Activated CD4-positive, alpha-beta T cell treated with anti-CD3 and anti-CD28 coated beads, Interleukin-2, Interleukin-4, amounts not matched to agents 100 ng/mL and 50 ng/mL, durations not matched to agents 16 hours and 8 hours (primary cell): ENCODE data around the gene MAGI3.

Experiments used
- DNase-seq: peaks from one replicate; pipeline ENCODE4 v3.0.0-alpha.2; 2020; ENCODE audit warnings: low spot score

MAGI3 gene

DNA sequence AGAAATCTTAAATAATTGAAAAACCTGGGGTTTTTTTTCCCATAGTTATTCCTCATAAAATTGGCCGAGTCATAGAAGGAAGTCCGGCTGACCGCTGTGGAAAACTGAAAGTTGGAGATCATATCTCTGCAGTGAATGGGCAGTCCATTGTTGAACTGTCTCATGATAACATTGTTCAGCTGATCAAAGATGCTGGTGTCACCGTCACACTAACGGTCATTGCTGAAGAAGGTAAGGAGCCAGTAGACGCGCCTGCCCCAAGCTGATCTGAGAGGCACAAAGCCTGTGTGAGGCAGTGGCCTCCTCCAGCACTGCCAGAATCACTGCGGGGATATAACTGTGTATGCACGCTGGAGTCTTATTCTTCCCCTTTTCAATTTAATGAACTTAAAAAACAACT is 268.7 kb downstream of the MAGI3 start:
- DNase-seq = no peak

DNA sequence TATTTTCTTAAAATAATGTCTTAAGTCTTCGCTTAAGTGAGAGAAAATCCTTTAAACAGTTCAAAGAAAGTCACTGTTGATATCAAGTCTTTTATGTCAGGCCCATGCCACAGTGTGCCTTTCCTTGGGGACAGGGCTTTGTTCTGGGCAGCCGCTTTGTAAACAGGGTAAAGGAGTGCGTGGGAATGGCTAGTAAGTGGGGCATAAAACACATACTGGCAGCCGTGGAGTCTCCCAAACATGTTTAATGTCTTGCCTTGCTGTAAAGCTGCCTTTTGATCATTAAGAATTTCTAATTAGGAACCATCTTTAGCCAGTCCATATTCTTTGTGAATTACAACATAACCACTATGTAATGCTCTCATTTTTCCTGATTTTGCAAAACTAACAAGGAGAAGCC is 269.2 kb downstream of the MAGI3 start:
- DNase-seq = no peak

DNA sequence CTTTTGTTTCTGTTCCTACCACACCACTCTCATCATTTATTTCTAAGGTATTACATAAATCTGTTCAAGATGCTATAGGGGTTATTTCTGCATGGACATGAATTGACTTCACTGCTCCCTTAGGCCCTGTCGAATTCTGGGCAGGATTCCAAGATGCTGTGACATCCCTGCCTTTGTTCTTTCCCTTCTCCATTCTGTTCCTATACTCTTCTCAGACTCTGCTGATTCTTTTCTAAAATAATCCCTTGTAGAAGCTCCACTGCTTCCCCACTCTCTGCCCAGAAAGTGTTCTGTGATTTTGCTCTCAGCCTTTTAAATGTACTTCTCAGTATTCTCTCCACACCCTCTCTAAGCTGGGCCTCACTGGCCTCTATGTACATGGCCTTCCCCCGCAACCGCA is 269.8 kb downstream of the MAGI3 start:
- DNase-seq = no peak

DNA sequence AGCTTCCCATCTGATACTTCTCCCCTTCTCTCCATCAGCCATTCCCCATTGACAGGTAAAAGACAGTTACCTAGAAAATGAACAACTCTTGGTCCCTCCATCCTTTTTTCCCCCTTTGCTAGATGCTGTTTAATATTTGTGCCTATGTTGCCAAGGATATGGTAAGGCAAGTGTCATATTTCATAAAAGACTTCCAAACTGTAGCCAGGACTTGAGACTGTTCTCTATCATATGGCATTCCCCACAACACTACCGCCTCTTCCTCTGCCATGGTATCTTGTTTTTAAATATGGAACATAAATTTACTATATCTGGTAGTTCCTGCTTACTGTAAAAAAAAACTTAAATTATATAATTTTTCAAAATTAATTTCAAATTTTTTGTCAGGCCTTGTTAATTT is 271.8 kb downstream of the MAGI3 start:
- DNase-seq = no peak

DNA sequence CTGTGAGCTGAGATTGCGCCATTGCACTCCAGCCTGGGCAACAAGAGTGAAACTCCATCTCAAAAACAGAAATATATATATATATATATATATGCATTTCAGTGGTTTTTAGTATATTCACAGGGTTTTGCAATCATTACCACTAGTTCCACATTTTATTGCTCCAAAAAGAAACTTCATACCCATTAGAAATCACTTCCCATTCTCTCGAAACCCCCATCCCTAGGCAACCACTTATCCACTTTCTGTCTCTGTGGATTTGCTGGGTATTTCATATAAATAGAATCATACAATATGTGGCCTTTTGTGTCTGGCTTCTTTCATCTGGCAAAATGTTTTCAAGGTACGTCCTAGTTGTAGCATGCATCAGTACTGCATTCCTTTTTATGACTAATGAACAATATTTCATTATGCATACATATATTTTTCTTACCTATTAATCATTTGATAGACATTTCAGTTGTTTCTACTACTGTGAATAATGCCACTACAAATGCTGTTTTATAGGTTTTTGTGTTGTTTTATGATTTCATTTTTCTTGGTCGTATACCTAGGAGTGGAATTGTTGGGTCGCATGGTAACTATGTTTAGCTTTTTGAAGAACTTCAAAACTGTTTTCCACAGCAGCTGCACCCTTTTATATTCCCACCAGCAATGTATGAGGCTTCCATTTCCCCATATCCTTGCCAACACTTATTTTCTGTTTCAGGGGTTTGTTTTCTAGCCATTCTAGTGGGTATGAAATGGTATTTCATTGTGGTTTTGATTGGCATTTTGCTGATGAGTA is 273.0 kb downstream of the MAGI3 start:
- no peak for DNase-seq

DNA sequence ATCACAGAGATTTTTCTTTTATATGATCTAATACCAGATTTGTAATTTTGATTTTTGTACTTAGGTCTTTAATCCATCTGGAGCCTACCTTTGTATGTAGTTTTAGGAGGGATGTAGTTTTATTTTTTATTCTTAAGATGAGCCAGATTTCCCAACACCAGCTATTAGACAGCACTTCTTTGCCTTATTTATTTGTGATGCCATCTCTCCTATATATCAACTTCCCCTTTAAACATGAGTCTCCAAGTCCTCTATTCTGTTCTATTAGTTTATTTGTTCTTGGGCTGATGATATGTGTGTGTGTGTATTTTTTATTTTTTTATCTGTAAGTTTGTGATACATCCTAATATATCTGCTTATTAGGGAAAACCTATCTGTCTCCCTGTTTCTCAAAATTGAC is 274.8 kb downstream of the MAGI3 start:
- no peak for DNase-seq

DNA sequence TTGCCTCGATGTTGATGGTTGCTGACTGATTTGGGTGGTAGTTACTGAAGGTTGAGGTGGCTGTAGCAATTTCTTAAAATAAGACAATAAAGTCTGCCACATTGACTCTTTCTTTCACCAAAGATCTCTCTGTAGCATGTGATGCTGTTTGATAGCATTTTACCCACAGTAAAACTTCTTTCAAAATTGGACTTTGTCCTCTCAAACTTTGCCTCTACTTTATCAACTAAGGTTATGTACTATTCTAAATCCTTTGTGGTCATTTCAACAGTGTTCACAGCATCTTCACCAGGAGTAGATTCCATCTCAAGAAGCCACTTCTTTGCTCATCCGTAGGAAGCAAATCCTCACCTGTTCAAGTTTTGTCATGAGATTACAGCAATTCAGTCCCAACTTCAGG is 275.8 kb downstream of the MAGI3 start:
- DNase-seq = no peak

DNA sequence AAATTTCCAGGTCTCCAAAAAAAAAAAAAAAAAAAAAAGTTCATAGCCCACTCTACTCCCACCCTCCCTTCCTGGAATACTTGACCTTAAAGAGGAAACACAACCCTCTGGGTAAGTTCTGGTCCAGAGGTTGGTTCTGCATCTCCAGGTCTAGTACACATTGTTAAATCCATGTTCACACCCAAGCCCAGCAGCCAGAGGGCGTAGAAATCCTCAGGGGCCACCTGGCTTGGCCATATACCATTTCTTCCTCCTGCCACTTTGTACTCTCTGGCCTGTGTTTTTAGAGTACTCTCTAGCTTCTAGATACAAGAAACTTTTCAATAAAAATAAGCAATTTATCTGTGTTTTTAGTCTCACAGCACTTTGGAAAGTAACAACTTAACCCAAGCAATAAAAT is 279.7 kb downstream of the MAGI3 start:
- no peak for DNase-seq

DNA sequence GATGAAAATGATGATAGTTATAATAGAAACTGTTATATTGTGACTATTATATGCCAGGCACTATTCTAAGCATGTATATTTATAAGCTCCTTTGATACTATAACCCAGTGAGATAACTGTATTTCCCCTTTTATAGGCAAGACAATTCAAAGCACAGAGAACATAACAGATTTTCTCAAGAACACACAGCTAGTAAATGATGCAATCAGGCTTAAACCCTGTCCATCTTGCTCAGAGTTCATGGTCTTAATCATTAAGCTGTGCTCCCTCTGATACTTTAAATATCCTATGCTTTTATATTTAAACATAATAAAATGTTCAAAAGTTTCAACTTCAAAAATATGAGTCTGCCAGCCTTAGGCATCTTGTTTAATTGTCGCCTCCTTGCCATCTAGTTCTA is 280.3 kb downstream of the MAGI3 start:
- DNase-seq = no peak

DNA sequence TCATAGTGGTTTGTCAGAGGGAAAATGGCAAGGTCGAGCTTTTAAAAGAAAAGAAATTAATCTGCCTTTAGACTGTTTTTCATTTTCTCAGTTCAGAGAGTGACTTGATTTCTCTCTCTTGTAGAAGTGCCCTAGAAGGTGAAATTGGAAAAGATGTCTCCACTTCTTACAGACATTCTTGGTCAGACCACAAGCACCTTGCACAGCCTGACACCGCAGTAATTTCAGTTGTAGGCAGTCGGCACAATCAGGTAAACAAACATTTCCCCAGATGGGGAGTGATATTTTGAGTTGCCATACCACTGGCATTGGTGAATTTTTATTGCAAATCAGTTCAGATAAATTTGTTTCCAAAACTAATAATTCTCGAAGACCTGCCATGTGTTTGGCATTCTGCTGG is 282.2 kb downstream of the MAGI3 start:
- DNase-seq = no peak

DNA sequence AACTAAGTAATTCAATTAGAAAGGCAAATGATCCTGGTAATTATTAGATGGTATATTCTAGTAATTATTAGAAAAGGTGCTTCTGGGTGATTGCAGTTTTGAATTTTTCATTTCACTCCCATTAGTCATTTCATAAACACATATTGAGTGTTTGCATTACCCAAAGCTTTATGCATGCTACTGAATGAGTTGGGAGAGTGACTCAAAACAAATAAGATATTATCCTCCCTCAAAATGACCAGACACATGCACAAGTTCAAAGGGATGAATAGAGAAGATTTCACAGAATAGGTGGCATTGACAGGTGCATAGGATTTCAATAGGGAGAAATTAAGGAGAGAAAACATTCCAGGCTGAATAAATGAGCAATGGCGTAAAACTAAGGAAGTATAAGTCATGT is 284.3 kb downstream of the MAGI3 start:
- peak; percentile 36 for DNase-seq

DNA sequence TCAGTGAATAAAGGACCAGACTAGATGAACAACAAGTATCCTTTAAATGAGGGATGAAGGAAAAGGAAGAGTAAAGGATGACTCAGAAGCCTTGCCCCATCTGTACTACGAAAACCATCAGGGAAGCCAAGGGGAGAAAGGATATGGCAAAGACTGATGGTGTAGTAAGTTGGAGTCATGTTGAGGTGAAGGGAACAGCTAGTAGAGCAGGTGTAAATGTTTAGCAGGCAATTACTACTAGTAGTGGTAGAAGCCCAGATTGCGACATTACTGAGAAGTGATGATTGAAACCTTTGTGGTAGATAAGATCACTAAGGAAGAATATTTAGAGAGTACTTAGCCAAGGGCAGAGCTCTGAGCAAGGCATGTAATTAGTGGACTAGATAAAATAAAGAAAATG is 285.0 kb downstream of the MAGI3 start:
- DNase-seq = peak; percentile 42

DNA sequence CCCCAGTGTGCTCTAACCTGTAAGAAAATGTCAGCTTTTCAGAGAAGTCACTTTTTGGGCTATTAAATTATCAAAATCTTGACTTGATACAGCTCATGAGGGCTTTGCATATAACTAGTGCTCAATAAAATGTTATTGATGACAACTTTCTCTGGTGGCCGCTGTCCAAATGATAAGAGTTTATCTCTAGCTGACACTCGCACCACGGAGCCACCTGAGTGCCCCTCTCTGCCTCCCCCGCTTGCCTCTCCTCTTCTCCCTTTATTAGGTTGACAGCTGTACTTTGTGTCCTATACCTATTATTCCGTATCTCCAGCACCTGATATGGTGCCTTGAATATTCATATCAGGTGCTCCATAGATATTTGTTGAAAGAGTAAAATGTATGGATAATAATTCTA is 286.2 kb downstream of the MAGI3 start:
- DNase-seq = no peak

DNA sequence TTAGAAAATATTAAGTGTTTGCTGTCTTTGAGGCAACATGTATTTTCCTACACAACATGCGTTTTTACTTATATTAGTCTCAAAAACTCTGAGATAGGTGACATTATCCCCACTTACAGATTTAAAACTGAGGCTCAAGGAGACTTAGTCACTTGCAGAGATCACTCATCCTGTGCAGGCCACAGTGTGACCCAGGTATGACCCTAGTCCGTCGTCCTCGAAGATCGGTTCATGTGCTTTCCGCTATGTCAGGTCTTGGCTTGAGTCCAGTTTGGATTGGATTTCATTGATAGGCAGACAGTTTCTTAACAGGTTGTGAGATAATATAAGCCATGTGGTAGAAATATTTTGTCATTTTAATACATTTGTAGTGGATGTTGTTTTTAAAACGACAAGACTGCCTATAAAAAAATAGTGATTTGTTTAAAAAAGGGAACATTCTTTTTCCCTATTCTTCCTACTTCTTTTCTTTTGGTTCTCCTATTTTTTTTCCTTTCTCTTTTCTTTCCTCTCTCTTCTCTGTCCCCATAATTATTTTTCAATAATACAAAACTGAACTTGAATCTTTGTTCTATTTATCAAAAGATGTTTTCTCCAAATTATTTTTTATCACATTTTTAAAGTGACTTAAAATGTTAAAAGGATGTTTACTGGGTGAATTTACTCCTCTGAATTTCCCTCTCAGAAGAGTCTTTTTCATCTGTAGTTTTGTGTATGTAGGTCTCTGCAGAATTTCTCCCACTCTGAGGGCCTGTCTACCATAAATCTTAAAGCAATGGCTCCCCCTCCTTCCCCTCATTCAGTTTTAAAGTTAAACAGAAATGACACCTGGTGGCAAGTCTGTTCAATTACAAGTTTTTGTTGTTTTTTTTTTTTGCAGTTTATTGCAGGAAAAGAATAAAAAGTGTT is 287.2 kb downstream of the MAGI3 start:
- peak; percentile 25 for DNase-seq

DNA sequence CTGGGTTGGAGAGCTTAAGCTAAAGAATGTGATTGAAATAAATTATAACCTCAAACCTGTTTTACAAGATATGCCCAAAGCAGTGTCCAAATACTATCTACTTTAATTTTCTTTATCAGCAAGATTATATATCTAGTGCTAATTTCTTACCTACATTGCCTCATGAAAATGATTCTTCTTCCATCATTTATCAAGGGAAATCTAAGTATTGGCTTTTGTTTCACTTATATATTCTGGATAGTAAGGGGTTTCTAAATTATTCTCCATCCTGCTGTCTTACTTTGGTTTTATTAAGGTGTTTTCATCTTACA is 287.8 kb downstream of the MAGI3 start:
- DNase-seq = no peak

DNA sequence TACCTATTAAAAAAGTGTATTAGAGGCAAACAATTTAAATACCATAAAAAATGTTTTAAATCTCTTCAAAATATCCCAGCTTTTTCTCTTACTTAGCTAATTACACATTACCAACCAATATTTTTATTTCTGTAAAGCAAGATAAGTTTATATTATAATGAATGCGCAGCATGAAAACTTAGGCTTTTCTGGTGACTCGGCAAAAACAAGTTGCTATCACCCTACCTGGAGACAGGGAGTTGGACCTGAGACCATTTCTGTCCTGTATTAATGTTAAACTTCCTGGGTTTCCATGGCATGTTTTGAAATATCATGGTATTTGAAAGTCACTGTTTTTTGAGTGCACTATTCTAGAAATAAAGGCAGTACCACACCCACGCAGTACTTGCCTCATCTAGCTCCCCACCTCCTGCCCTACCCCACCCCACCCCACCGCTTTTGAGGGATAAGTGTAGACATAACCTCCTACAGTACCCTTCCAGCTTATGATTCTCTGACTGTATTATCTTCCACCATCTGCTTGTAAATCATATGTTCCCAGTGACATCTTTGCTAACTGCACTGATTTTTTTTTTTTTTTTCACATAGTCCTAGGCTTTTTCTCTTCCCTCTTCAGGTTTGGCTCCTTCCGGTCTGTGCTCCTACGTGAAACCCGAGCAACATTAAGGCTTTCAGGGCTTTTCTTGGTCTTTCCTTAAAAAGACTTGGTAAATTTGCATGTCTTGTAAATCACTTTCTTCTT is 291.5 kb downstream of the MAGI3 start:
- no peak for DNase-seq

DNA sequence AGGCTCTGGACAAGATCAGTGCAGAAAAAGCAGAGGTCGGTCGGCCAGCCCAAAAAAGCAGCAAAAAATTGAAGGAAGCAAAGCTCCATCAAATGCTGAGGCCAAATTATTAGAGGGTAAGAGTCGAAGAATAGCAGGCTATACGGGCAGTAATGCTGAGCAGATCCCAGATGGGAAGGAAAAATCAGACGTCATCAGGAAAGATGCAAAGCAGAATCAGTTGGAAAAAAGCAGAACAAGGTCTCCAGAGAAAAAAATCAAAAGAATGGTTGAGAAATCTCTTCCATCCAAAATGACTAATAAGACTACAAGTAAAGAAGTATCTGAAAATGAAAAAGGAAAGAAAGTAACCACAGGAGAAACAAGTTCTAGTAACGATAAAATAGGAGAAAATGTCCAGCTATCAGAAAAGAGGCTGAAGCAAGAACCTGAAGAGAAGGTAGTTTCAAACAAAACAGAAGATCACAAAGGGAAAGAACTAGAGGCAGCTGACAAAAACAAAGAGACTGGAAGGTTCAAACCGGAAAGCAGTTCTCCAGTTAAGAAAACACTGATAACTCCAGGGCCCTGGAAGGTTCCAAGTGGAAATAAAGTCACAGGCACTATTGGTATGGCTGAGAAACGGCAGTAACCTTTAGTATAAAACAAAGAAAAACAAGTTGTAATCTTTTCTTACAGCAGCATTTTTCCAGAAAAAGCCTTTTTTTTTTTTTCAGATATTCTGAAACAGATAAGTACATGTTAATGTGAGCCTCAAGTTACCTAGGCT is 293.3 kb downstream of the MAGI3 start:
- DNase-seq = no peak

DNA sequence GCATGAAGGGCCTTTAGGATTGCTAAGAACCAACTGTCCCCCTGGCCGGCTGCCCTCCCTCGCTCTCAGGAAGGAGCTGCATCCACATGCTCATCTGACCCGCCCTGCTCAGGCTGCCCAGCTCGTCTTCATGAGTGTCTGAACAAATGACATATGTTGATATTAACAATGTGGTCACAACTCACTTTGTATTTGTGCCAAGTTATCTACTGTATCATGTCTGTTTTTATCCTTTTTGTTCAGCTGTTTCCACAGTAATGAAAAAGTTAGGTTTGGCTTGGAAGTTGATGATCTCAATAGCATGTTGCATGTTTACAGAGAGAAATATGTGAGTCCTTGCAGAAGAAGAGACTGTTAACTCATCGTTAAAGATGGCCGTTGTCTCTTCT is 293.8 kb downstream of the MAGI3 start:
- no peak for DNase-seq

DNA sequence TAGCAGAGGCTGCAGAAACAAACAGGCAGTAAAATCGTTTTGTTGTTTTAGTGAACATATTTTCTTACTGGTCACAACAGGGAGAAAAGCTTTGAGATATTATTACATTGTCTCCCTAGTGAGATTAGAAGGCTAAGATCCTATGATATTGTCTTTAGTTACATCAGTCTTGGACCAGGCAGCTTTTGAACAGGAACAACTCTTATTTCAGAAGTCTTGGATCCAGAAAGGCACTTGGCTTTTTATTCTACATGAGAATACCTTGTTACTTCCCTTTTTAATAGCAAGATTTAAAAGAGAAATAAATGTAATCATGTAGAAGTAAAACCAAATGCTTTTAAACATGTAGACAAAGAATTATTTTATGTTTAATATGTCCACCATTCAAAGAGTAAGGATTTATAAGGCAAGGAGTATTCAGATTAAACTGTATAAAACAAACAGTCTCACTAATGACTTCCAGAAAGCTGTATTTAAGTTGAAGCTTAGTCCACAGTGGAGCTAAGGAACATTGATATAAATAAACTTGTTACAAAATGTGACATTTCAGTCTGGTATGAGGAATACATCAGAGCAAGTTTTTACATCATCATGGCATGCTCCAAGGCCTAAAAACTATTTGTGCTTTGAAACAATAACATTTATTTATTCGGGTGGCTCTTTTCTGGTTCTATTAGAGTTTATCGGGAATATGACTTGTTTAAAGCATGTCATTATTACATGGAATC is 296.7 kb downstream of the MAGI3 start:
- no peak for DNase-seq

DNA sequence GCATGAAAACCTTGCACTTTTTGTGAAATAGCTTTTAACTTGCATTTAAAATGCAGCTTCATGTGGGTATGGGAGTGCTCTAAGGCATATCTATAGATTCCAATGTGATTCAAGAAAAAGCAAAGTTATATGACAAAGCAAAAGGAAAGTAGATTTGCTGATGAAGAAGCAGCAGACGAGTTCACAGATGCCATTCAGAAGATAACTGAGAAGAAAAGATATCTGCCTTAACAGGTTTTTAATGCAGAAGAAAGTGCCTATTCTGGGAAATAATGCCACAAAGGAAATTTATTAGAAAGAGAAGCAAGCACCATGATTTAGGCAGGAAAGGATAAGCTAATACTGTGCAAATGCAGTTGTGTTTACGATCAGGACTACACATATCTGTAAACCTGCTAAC is 300.9 kb downstream of the MAGI3 start:
- no peak for DNase-seq

DNA sequence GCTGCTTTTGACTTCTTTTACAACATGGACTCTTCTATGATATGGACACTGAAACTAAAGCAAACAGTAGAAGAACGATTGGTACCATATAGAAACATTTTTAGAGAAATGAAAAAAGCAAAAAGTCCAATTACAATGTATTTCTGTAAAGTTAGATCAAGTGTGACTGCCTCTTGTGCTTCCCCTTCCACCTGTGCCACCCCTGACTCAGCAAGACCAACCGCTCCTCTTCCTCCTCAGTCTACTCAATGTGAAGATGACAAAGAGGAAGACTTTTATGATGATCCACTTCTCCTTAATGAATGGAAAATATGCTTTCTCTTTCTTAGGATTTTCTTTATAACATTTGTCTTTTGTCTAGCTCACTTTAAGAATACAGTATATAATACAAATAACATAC is 302.0 kb downstream of the MAGI3 start:
- no peak for DNase-seq
